Globus pallidus (tissue), 1 donor: ENCODE data around the gene NKAPD1.
"Not testable (repeated sequence)": the region's sequence is repeated elsewhere in the genome, so short reads cannot be mapped to it uniquely, and the experiment has no call there.

Experiments used
- DNase-seq: peaks from one replicate; pipeline ENCODE4 v3.0.0-alpha.2; 2015; ENCODE audit warnings: low spot score

The NKAPD1 gene

DNA sequence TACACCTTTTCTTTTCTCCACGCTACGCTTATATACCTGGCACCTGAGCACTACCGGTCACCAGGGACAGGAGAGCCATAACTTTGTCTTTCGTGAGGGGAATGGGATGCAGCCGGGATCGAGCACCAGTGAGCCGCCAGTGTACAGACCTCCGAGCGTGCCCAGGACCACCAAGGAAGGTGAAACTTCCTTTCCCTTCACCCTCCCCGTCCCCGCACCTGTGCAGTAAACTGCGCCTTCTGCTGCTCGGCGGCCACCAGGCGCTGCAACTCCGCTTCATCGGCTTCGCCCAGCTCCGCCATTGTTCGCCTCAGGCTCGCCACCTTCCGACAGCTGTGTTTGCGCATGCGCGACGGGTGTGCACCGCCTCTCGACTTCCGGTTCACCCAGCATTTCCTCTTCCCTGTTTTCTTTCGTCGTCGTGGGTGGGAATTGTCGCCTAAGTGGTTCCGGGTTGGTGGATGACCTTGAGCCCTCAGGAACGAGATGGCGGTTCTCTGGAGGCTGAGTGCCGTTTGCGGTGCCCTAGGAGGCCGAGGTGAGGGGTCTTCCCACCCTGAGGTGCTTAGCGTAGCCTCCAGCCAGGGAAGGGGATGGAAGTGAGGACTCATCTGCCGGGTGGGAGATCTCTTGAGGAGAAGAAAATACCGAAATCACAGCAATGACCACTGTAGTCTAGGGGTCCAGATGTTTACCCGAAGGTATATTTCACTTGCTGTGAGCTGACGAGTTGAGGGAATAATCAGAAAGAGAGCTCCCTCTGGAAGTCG, 12.5 kb downstream of the NKAPD1 start, which contains the start of the genes SDHD and TIMM8B:
Gene SDHD (plus strand): TSS at position 452 of the 770 bp plus-strand sequence. CDS start 35 bp downstream, at position 487.
Gene TIMM8B (minus strand): TSS at position 335 of the 770 bp plus-strand sequence. CDS start 33 bp downstream, at position 302.
- DNase-seq, result peak; percentile 97

DNA sequence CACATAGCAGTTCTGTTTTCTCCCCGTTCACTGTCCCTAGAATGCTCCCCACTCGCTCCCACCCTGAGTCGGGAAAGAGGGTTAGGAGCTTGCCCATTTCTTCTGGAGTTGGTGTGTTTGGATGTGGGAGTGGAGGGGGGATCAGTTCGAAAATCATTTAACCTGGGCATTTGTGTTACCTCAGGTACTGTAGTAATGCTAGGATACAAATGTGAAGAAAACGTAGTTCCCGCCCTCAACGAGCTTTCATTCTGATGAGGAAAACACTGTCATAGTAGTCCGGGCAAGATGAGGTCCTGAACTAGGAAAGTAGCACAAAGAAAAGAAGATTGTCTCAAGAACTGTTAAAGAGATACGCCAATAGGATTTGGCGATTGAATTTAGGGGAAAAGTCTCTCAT, 13.1 kb downstream of the NKAPD1 start:
- DNase-seq, result no peak

DNA sequence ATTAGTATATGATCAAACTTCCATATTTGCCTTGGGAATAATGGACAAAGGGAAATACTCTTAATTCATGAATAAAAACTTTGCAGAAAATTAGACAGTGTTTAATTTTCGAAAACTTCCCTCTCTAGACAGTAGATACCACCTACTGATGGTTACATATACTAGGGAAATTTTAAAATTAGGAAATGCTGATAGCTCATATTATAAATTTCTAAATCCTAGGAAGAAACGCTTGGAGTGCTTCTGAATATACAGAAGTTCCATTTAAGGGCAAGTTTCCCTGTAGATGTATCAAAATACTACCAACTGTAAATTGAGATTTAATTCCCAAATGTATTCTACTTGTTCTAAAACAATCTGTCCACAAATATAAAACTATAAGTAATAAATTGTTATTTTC, 21.2 kb downstream of the NKAPD1 start:
- DNase-seq, result not testable (repeated sequence)

DNA sequence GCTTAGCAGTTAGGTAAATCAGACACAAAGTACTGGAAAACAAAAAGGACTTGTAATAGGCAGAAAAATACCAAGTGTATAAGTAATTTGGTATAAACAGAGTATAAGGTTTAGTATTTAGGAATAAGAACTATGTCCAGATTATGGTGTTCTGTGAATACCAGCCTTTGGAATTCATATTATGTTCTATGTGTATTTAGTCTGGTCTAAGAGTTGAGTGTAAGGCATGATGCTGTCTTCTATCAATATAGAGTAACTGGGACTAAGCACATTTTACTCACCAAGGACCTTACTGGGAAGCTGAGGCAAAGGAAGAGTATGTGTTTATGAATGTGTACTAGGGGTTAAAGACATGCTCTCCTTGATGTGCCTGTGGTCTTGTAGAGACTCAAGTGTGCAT, 22.1 kb downstream of the NKAPD1 start:
- no peak for DNase-seq

DNA sequence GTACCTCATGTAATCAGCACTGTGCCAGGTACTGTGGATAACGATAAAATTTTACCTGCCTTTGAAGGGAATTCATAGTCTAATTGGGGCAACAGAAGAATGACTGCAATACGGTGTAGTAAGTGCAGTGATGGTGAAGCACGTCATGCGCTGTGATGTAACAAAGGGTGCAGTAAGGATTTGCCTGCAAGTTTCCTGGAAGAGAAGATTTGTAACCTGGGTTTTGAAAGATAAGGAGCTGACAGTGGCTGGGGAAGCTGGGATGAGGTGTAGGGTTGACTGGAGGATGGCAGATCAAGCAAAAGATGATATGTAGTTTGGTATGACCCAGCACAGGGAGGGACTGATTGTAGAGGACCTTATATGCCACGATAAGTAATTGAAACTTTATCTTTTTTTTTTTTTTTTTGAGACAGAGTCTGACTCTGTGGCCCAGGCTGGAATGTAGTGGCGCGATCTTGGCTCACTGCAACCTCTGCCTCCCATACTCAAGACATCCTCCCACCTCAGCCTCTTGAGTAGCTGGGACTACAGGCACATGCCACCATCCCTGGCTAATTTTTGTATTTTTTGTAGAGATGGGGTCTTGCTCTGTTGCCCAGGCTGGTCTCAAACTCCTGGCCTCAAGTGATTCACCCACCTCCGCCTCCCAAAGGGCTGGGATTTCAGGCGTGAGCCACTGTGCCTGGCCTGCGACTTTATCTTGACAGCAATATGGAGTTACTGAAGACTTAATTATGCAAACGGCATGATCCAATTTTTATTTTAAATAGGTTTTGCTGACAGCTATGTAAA, 23.8 kb downstream of the NKAPD1 start:
- no peak for DNase-seq

DNA sequence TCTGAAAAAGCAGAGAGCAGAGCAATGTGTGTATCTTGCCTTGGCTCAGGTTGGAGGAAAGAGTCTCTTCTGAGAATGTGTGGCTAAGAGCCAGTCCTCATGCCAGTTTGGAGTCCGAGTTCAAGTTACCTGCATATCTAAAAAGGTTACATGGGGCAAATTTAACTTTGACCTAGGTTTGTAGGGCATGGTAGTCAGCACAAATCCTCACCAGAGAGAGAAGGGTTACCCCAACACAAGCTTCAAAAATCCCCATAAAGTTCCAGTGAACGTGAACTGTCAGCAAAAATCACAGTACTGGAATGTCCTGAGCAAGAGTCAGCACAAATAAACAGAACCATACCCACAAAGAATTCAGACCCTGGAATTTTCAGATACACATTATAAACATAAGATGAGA, 26.4 kb downstream of the NKAPD1 start:
- DNase-seq, result no peak

DNA sequence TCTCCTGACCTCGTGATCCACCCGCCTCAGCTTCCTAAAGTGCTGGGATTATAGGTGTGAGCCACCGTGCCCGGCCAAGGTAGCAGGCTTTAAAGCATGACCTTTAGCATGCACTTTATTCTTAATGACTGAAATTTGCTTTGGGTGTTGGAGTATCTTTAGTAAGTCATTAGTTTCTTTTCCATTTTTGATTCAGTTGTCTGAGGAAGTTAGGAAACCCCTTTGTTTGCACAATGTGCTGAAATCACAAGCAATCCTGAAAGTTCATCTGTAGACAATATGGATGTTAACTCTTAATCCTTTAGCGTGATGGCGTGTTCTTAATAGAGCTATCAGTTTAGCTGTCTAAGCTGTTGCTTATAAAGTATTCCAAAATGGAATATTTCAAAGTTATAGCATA, 29.3 kb downstream of the NKAPD1 start:
- no peak for DNase-seq

DNA sequence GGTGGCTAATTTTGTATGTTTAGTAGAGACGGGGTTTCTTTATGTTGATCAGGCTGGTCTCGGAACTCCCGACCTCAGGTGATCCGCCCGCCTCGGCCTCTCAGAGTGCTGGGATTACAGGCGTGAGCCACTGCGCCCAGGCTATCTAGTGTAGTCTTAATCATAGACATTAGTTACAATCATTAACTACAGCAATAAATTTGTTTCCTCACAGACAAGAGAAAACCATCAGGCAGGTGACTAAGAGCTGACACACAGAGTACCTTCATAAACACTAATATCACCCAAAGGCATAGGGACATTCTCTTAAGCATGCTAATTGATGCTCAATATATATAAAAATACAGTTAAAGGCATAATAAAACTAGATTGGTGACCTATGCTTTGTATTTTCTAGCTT, 32.0 kb downstream of the NKAPD1 start:
- no peak for DNase-seq

DNA sequence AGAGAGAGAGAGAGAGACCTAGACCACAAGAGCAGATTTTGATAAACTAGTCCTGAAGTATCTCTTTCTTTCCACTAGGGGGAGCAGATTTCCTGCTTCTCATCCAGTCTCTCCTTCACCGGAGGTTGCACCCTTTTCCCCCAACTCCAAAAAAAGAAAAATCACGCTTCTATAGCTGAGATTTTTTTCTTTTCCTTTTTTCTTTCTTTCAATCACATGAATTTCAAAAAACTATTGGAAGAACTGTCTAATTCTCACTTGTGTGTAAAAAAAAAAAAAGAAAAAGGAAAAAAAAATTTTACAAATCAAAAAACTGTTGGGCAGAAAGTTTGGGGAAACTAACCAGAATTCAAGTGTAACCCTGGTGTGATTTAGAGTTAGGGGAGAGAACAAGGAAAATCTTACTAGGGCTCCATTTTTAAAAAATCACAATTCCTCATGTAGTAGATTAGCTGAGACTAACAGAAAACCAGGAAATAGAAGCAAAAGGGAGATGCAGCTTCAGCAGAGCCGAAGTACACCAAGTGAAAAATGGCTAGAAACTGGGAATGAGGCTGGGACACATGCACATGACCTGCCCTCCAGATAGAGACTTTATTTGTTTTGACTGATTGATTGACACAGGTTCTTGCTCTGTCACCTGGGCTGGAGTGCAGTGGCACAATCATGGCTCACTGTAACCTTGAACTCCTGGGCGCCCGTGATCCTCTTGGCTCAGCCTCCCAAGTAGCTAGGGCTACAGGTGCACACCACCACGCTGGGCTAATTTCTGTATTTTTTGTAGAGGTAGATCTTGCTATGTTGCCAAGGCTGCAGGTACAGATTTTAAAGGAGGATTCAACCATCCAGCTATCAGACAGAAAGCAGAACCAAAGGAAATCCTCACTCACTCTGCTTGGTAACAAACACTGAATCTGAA, 39.7 kb downstream of the NKAPD1 start:
- peak; percentile 73 for DNase-seq

DNA sequence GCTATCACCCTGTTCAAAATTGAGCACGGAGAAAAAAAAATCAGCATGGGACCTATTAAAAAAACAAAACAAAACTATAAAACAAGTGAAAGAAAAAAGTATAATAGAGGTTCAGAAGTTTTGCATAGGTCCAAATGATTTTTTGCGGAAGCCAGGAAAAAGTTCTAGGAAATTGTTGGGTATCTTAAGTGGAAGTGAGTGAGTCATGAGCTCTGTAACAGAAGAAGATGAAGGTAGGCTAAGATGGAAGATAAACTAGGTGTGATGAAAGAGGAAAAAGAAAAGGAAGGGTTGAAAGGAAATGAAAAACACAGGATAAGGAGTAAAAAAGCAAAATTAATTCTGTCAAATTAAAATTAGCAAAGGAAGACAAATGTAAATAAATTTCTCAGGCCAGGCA, 40.4 kb downstream of the NKAPD1 start:
- DNase-seq, result no peak

DNA sequence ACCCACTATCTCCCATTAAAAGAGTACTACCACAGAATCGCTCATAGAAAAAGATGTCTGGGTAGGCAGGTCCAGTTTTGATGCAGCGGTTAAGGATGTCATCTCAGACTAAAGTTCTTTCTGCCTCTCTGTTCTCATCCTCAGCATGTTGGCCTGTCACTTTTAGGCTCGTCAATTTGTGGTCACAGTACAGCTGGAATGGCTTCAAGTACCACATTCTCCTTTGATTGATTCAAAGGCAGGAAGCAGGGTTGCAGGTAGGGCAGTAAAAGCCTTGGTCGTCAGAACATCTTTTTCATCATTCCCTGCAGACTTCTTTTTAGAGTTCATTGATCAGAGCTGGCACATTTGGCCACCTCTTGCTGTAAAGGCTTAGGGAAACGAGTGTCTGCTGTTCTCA, 41.3 kb downstream of the NKAPD1 start:
- DNase-seq, result no peak

DNA sequence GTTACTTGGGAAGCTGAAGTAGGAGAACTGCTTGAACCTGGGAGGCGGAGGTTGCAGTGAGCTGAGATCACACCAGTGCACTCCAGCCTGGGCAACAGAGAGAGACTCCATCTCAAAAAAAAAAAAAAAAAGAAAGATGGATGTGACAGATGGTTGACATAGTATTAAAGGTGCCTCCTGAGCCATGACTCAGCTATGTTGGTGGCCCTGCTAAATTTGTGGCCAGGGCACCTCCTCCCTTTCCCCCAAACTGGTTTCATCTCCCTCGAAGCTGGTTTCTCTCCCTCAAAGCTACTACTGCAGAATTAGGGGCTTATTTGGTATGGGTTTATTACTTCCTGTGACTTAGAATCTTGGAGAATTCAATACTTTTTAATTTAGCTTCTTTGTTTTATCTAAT, 44.1 kb downstream of the NKAPD1 start:
- DNase-seq, result no peak

DNA sequence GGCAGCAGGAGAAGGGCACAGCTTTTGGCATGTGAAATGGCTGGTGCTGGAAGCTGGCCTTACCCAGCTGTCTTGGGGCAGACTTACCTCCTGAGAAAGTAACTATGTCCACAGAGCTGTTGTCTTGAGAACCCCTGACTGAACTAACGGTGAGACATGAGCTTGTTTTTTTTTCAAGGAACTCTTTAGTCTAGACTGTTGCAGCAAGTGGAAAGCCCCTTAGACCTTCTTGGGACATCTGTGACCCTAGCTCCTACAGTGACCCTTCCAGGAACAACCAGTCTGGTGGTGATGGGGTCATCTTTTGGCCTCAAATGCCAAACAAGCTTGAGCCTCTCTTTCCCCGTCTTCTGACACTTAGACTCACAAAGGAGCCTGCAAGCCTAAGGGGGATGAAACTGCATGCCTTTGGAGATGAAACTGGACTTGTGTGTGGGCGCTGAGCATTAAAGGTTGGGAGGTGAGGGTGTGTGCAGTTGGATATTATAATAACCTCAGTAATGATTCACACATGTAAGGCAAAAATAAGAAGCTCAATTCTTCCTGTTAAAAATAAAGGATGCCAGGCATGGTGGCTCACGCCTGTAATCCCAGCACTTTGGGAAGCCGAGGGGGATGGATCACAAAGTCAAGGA, 48.0 kb downstream of the NKAPD1 start:
- no peak for DNase-seq

DNA sequence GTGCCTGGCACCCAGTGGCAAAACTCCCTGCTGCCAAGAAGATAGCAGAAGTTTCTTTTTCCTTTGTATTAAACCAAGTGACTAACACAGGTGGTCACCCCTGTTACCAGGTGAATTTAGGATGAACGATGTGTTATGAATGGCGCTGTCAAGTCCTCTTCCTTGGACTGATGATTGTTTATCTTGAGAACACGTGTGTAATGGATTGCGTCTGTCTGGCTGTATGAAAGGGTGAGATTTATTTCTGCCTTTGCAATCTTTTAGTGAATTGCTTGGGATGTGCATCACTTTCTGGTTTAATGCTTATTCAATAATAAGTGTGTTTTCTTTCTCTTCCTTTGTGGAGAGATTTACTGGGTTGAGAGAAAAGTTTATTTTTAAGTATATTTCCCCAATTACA, 49.0 kb downstream of the NKAPD1 start:
- no peak for DNase-seq

DNA sequence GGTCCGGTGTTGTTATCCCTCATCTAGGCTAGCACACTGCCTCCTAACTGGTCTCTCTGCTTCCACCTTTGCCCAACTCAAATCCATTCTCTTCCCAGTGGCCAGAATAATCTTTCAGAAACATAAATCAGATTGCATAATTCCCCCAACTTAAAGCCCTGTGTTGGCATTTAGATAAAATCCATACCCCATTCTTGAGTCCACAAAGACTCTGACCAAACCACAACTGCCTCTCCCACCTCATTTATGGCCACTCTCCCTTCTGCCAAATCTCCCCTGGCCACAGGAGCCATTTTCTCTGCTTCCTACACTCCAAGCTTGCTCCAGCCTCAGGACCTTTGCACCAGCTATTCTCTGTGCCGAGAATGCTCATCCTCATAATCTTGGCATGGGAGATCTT, 53.0 kb downstream of the NKAPD1 start:
- no peak for DNase-seq

DNA sequence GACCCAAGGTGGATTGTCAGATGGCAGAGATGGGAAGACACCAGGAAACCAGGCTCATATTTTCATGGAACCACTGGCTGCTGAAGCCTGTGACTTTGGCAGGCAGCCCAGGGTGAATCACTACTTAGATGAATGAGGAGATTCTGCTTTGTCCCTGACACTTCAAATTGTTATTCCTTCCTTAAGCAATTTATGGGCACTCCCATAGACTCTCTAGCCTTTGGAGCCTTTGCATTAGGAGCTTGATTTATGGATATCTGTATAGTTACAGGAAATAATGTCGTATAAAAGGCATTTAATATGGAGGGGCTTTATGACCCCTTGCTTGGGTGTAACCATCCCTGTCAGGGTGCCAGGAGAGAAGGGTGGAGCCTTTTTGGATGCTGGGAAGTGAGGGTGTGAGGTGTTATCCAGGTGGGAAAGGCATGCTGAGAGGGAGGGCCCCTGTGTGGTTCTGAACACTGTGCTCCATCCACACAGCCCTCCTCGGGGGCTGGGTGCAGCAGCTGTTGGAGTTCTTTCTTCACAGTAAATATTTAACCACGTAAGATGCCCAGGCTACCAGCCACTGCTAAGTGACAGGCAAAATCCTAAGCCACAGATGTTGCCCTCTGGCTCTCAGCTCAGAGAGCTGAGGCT, 54.5 kb downstream of the NKAPD1 start:
- peak; percentile 61 for DNase-seq

DNA sequence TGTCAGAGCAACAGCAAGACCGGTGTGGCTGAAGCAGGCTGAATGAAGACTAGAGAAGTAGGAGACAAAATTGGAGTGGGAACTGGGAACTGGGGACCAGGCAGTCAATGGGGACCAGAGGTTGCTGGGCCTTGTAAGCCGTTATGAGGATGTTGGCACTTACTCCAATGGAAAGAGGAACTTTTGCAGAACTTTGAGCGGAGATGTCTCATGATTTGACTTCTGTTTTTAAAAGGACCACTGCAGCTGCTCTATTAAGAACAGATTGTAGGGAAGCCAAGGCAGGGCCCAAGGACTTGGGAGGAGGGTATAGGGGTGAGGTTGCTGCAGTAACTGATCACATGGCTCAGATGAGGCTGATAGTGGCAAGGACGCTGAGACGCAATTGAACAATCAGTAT, 55.6 kb downstream of the NKAPD1 start:
- peak; percentile 70 for DNase-seq

DNA sequence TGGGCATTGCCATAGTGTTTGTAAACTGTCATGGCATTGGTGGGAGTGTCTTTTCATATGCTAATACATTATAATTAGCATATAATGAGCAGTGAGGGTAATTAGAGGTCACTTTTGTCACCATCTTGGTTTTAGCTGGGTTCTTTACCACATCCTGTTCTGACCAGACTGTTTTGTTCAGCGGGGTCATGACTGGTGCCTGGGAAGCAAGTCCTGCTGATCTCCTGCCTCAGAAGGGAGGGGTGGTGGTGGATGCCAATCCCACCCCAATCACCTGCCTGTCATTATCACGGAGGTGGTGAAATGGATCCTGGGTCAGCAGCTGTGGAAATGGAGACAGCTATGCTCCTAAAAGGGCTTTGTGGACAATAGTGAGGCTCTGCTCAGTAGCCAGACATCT, 58.6 kb downstream of the NKAPD1 start:
- no peak for DNase-seq

DNA sequence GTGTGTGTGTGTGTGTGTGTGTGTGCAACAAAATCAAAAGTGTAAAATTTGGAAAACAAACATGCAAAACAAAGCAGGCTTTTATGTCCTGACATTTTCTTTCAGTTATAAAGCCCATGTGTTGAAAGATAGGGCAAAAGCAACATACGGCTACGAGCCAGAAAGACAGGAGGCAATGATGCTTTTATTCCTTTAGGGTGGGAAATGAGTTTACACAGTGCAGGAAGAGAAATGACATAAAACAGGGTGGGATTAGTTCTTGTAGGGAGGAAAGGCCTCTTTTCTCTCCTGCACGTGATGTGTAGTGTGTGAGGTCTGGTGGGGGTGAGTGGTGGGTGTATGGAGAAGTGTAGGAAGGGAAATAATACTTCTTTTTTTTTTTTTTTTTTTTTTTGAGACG, 60.4 kb downstream of the NKAPD1 start:
- DNase-seq, result no peak
